Mesenchymal stem cell (in vitro differentiated cells and primary cell): ENCODE data around the gene RCN2. TPM values are rescaled to one million over a fixed set of nuclear protein-coding genes. Genes with fewer than 3 reads are reported as not detected.

ENCODE experiments used
- DNase-seq: peaks from one replicate; pipeline ENCODE4 v3.0.0-alpha.2; 2013
- H2AFZ ChIP-seq: one replicate; pipeline ENCODE4 v1.6.1; 2013; ENCODE audit warnings: low read depth, mild to moderate bottlenecking, control low read depth, inconsistent platforms, low read length, moderate library complexity
- H2AK5ac ChIP-seq: 2 replicates; pipeline ENCODE4 v1.6.1; 2013; ENCODE audit warnings: low read length, moderate library complexity, mild to moderate bottlenecking, inconsistent platforms; ENCODE audit not compliant: severe bottlenecking
- H2BK120ac ChIP-seq: one replicate; pipeline ENCODE4 v1.6.1; 2013; ENCODE audit warnings: low read depth, mild to moderate bottlenecking, inconsistent platforms, low read length, moderate library complexity
- H2BK12ac ChIP-seq, 2 experiments: one replicate each; pipeline ENCODE4 v1.6.1; 2013; ENCODE audit warnings: inconsistent platforms in 2 of 2, low read length in 2 of 2, mild to moderate bottlenecking in 2 of 2, moderate library complexity in 2 of 2, control low read depth in 1 of 2
- H2BK15ac ChIP-seq: one replicate; pipeline ENCODE4 v1.6.1; 2013; ENCODE audit warnings: mild to moderate bottlenecking, low read depth, inconsistent platforms; ENCODE audit not compliant: poor library complexity, severe bottlenecking
- H2BK5ac ChIP-seq: 2 replicates; pipeline ENCODE4 v1.6.1; 2013; ENCODE audit warnings: low read depth, mild to moderate bottlenecking, low read length, control low read depth, inconsistent platforms; ENCODE audit not compliant: poor library complexity, severe bottlenecking
- H3K14ac ChIP-seq, 2 experiments: one replicate each; pipeline ENCODE4 v1.6.1; 2013; ENCODE audit warnings: inconsistent platforms in 2 of 2, low read length in 2 of 2, control low read depth in 1 of 2, mild to moderate bottlenecking in 1 of 2, moderate library complexity in 1 of 2
- H3K18ac ChIP-seq, 2 experiments: one replicate each; pipeline ENCODE4 v1.6.1; 2013; ENCODE audit warnings: inconsistent platforms in 2 of 2, low read length in 2 of 2, control low read depth in 1 of 2, low read depth in 1 of 2, mild to moderate bottlenecking in 1 of 2
- H3K23ac ChIP-seq, 2 experiments: one replicate each; pipeline ENCODE4 v1.6.1; 2013; ENCODE audit warnings: inconsistent platforms in 2 of 2, low read length in 2 of 2, mild to moderate bottlenecking in 2 of 2, moderate library complexity in 2 of 2, control low read depth in 1 of 2
- H3K27ac ChIP-seq: 2 replicates; pipeline ENCODE4 v1.5.1; 2013; ENCODE audit warnings: mild to moderate bottlenecking, moderate library complexity, low read length, control low read depth, inconsistent platforms; ENCODE audit not compliant: poor library complexity, severe bottlenecking
- H3K27me3 ChIP-seq, 2 experiments: 2 replicates each; pipeline versions ENCODE4 v1.6.1 to v1.7.0; 2013; ENCODE audit warnings: low read length in 2 of 2, mild to moderate bottlenecking in 2 of 2, moderate library complexity in 2 of 2, control low read depth in 1 of 2, inconsistent platforms in 1 of 2; ENCODE audit not compliant: control insufficient read depth in 1 of 2, insufficient read depth in 1 of 2
- H3K36me3 ChIP-seq, 2 experiments: 2 replicates each; pipeline versions ENCODE4 v1.6.1 to v1.7.0; 2013; ENCODE audit warnings: low read length in 2 of 2, control low read depth in 1 of 2, inconsistent platforms in 1 of 2, low read depth in 1 of 2, mild to moderate bottlenecking in 1 of 2; ENCODE audit not compliant: insufficient read depth in 2 of 2, control insufficient read depth in 1 of 2
- H3K4ac ChIP-seq, 2 experiments: one replicate each; pipeline ENCODE4 v1.6.1; 2013; ENCODE audit warnings: inconsistent platforms in 2 of 2, low read length in 2 of 2, mild to moderate bottlenecking in 2 of 2, moderate library complexity in 2 of 2, control low read depth in 1 of 2, low read depth in 1 of 2
- H3K4me1 ChIP-seq: 2 replicates; pipeline ENCODE4 v1.6.1; 2013; ENCODE audit warnings: low read depth, low read length, control low read depth; ENCODE audit not compliant: control insufficient read depth, insufficient read depth
- H3K4me2 ChIP-seq: 2 replicates; pipeline ENCODE4 v1.6.1; 2013; ENCODE audit warnings: low read length, mild to moderate bottlenecking, inconsistent platforms; ENCODE audit not compliant: poor library complexity, severe bottlenecking
- H3K4me3 ChIP-seq, 2 experiments: 2 replicates each; pipeline versions ENCODE4 v1.5.1 to v1.7.0; 2013; ENCODE audit warnings: low read length in 2 of 2, mild to moderate bottlenecking in 2 of 2, control low read depth in 1 of 2, low read depth in 1 of 2; ENCODE audit not compliant: insufficient read depth in 1 of 2
- H3K79me1 ChIP-seq: replicated peaks from 2 replicates; pipeline ENCODE4 v1.6.1; 2013; ENCODE audit warnings: mild to moderate bottlenecking, control low read depth, low read length, inconsistent platforms; ENCODE audit not compliant: poor library complexity, severe bottlenecking
- H3K9ac ChIP-seq: 2 replicates; pipeline ENCODE4 v1.7.0; 2013; ENCODE audit warnings: mild to moderate bottlenecking, low read length, moderate library complexity
- H3K9me3 ChIP-seq: 2 replicates; pipeline ENCODE4 v1.7.0; 2013; ENCODE audit warnings: mild to moderate bottlenecking, low read length; ENCODE audit not compliant: control insufficient read depth
- H4K8ac ChIP-seq: one replicate; pipeline ENCODE4 v1.6.1; 2013; ENCODE audit warnings: inconsistent platforms, mild to moderate bottlenecking, low read length, moderate library complexity
- H4K91ac ChIP-seq: one replicate; pipeline ENCODE4 v1.6.1; 2013; ENCODE audit warnings: mild to moderate bottlenecking, low read length, inconsistent platforms
- WGBS: methylation state at CpG from one replicate; pipeline ENCODE4 v1.1.7; 2013; ENCODE audit warnings: mixed read lengths; 5-methylcytosine and 5-hydroxymethylcytosine counted together
- small RNA-seq: library from polyadenylated mRNA; stranded (forward); fragments of <200 nt; extraction: miRNeasy Mini kit (QIAGEN cat#:217004); gene quantifications from one replicate; pipeline ENCODE3, GENCODE V24; 2013; ENCODE audit warnings: low read depth

Gene RCN2

DNA sequence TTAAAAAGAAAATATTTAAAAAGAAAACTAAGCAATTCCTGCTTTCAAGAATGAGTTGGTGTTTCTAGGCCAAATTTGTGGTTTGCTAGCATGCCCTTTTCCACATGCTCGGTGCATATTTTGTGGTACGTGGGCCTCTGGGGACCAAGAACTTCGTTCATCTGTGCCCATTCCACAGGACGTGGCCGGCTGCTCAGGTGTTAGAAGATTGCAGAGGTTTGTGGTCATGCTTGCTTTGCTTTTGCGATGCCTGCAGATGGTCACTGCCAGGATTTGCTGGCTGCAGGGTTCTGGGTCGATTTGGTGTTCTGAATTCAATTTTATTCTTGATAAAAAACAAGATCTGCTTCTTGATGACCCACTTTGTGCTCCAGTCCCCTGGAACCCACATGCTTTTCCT is 70.9 kb downstream of the RCN2 start:
- Histone ChIP-seq H4K91ac (no peak overlapping the region), H2BK12ac (no peak overlapping the region), H3K4me3 (no peak overlapping the region), H3K9me3 (no peaks in the 10 kb centered on the region), H3K4ac (no peak overlapping the region), H3K27ac (no peak overlapping the region), H2AFZ (no peak overlapping the region), H2BK120ac (no peak overlapping the region), H3K23ac (no peak overlapping the region), H3K18ac (no peak overlapping the region), H3K27me3 (peaks cover 0 to 4% of the 10 kb centered on the region in 2 experiments), H3K4me2 (no peak overlapping the region), H3K14ac (no peak overlapping the region), H3K79me1 (no peaks in the 10 kb centered on the region), H3K9ac (no peak overlapping the region), H4K8ac (no peak overlapping the region), H3K4me1 (no peaks in the 10 kb centered on the region), H2BK5ac (no peak overlapping the region), H3K36me3 (no peaks in the 10 kb centered on the region), H2AK5ac (no peak overlapping the region), H2BK15ac (no peak overlapping the region)
- WGBS, result 77% methylated on average over 6 of the region's 7 CpGs
- no peak for DNase-seq

DNA sequence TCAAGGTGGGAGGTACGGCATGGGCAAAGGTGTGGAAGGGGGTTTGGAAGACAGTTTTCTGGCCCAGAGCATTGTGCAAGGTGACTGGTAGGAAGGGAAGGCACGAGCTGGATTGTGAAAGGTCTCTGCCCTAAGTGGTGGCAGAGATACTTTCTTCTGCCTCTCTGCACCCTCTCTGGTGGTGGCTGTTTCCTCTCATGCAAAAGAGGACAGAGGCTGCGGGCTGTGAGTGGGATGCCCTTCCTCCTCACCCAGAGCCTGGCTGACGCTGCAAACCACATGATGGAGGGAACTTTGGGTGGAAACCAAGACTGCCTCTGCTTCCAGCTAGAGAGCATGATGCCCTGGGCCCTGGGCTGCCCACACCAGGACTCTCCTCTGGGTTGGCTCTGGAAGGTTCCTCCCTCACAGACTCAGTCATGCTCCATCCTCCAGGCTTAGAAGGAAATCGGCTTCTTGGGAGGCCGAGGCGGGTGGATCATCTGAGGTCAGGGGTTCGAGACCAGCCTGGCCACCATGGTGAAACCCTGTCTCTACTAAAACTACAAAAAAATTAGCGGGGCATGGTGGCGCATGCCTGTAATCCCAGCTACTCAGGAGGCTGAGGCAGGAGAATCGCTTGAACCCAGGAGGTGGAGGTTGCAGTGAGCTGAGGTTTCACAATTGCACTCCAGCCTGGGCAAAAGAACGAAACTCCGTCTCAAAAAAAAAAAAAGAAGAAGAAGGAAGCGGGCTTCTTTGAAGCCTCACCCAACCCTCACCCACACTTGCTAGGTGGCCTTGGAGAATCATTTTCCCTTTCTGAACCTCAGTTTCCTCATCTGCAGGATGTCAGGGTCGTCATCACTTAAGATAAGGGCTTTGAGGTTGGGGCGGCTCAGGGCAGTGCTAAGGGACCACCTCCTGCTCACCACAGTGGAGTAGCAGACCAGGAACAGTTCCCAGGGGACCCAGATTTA is 71.7 kb downstream of the RCN2 start:
- Histone ChIP-seq H3K9me3 (no peaks in the 10 kb centered on the region), H3K4ac (no peak overlapping the region), H2BK15ac (no peak overlapping the region), H3K36me3 (no peaks in the 10 kb centered on the region), H3K27me3 (peaks cover 3 to 9% of the 10 kb centered on the region in 2 experiments), H3K9ac (no peak overlapping the region), H3K23ac (no peak overlapping the region), H2AFZ (no peak overlapping the region), H4K8ac (no peak overlapping the region), H3K18ac (no peak overlapping the region), H2AK5ac (no peak overlapping the region), H2BK120ac (no peak overlapping the region), H2BK12ac (no peak overlapping the region), H3K4me1 (no peaks in the 10 kb centered on the region), H3K14ac (no peak overlapping the region), H4K91ac (no peak overlapping the region), H3K4me2 (no peak overlapping the region), H3K79me1 (no peaks in the 10 kb centered on the region), H3K4me3 (no peak overlapping the region), H2BK5ac (no peak overlapping the region), H3K27ac (no peak overlapping the region)
- WGBS, result 88% methylated on average over 14 of the region's 16 CpGs
- DNase-seq, result no peak

Small RNA genes within 50 kb of the gene (small RNA-seq; reads per million reads assigned to genes)
- not detected for gene RN7SL278P
